ENCODE data around the gene RUSC2.

RUSC2 gene

GRCh38 chr9:35490155-35490909 is 421 bp downstream of the RUSC2 start (continued):
- TF ChIP-seq BCL11B (tag by site-specific recombination; IDR thresholded peaks at IDR 0.05; ENCODE audit: low read depth) (peak; percentile 96), ZNF202 (tag by site-specific recombination; IDR thresholded peaks at IDR 0.05; ENCODE audit: borderline replicate concordance) (0 out of 2 replicates have a peak, but pooled peaks have one; percentile 19), ZNF341 (tag by site-specific recombination; IDR thresholded peaks at IDR 0.05; ENCODE audit: low read depth) (peak; percentile 91), ZBTB10 (tag by site-specific recombination; IDR thresholded peaks at IDR 0.05) (peak; percentile 87), ZBTB11 (tag by site-specific recombination; conservative IDR thresholded peaks at IDR 0.05; ENCODE audit: low read depth) (0 out of 2 replicates have a peak, but pooled peaks have one; percentile 4), PRDM10 (tag by site-specific recombination; IDR thresholded peaks at IDR 0.05) (peak; percentile 66), ZNF76 (tag by site-specific recombination; IDR thresholded peaks at IDR 0.05; ENCODE audit: borderline replicate concordance, low read depth) (0 out of 2 replicates have a peak, but pooled peaks have one; percentile 19), SP2 (tag by site-specific recombination; IDR thresholded peaks at IDR 0.05) (peak; percentile 79), ATF2 (tag by site-specific recombination; IDR thresholded peaks at IDR 0.05; ENCODE audit: low read depth) (no peak), GLI4 (tag by site-specific recombination; IDR thresholded peaks at IDR 0.05) (0 out of 2 replicates have a peak, but pooled peaks have one; percentile 41), GLIS2 (tag by site-specific recombination; IDR thresholded peaks at IDR 0.05) (peak; percentile 85)

GRCh38 chr9:35490910-35491465 is 1.1 kb downstream of the RUSC2 start:
- ChIA-PET CTCF (interaction anchor here (1.1 kb wide), 1 partner anchor 10 kb away, joined by 3 read pairs; no protein-coding TSS in a partner anchor), POLR2A (interaction anchor here (0.7 kb wide), 1 partner anchor 28 kb away, joined by 3 read pairs; no protein-coding TSS in a partner anchor)
- peaks cover 3% of the 10 kb centered on the region; the same call in 1 of the 2 replicates for H3K4me1 ChIP-seq (ENCODE audit: control insufficient read depth, insufficient read depth, low read length)
- TF ChIP-seq SETDB1 (IDR thresholded peaks at IDR 0.05; ENCODE audit: insufficient read length, low read length) (no peak), ZNF341 (tag by site-specific recombination; IDR thresholded peaks at IDR 0.05; ENCODE audit: low read depth) (peak; percentile 51; the same call in 1 of the 2 replicates), ZNF664 (tag by site-specific recombination; IDR thresholded peaks at IDR 0.05) (0 out of 2 replicates have a peak, but pooled peaks have one; percentile 17), AEBP2 (tag by site-specific recombination; IDR thresholded peaks at IDR 0.05; ENCODE audit: borderline replicate concordance) (no peak), ZNF350 (tag by site-specific recombination; IDR thresholded peaks at IDR 0.05) (no peak)
- no peaks in the 10 kb centered on the region for H3K9me3 ChIP-seq (ENCODE audit: control insufficient read depth, insufficient read depth, low read depth, low read length)
- H3K36me3 ChIP-seq (ENCODE audit: control insufficient read depth in 2 of 2, insufficient read depth in 1 of 2, low read length in 2 of 2), result no peaks in the 10 kb centered on the region
- H3K27ac ChIP-seq (ENCODE audit: extremely low read depth, low read depth, low read length), result peak overlapping the region; percentile 58; the same call in 1 of the 2 replicates
- peak overlapping the region; percentile 61 for H3K4me3 ChIP-seq (ENCODE audit: low read depth, low read length)
